Measurements from ENCODE around the gene MYO7B.

The MYO7B gene

DNA sequence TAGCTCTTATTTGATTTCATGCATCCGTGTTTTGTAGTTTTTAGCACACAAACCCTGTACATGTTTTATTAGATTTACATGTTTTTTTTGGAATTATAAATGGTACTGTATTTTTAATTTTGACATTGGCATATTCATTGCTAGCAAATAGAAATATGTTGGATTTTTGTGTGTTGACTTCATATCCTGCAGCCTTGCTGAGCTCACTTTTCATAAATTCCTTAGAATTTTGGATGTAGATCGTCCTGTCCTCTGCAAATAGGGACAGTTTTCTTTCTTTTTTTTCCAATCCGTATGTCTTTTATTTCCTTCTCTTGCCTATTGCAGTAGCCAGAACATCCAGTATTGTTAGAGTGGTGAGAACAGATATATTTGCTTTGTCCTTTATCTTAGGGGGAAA lies 63.7 kb downstream of the MYO7B start:
- Histone ChIP-seq H3K9ac (ENCODE audit: low read length) (no peak overlapping the region), H4K20me1 (ENCODE audit: insufficient read depth, low read length) (no peaks in the 10 kb centered on the region), H3K36me3 (ENCODE audit: insufficient read depth, low read length) (no peaks in the 10 kb centered on the region), H3F3A (ENCODE audit: insufficient read depth, low read length) (no peaks in the 10 kb centered on the region), H3K27ac (ENCODE audit: low read depth, low read length, poor library complexity, severe bottlenecking) (no peak overlapping the region), H3K79me2 (ENCODE audit: insufficient read depth, low read length) (no peaks in the 10 kb centered on the region), H3K4me3 (ENCODE audit: low read depth, low read length, poor library complexity, severe bottlenecking) (no peak overlapping the region), H3K9me3 (ENCODE audit: low read length) (peaks cover 5% of the 10 kb centered on the region; the same call in 1 of the 2 replicates), H3K9me2 (ENCODE audit: low read depth, low read length) (no peaks in the 10 kb centered on the region), H2AFZ (ENCODE audit: low read length) (no peak overlapping the region), H3K4me1 (ENCODE audit: insufficient read depth, low read length, severe bottlenecking) (no peaks in the 10 kb centered on the region), H3K4me2 (ENCODE audit: low read length) (no peak overlapping the region), H3K27me3 (ENCODE audit: insufficient read depth, low read length) (peaks cover 8% of the 10 kb centered on the region; the same call in 1 of the 2 replicates)
- TF ChIP-seq, protein P1, sequence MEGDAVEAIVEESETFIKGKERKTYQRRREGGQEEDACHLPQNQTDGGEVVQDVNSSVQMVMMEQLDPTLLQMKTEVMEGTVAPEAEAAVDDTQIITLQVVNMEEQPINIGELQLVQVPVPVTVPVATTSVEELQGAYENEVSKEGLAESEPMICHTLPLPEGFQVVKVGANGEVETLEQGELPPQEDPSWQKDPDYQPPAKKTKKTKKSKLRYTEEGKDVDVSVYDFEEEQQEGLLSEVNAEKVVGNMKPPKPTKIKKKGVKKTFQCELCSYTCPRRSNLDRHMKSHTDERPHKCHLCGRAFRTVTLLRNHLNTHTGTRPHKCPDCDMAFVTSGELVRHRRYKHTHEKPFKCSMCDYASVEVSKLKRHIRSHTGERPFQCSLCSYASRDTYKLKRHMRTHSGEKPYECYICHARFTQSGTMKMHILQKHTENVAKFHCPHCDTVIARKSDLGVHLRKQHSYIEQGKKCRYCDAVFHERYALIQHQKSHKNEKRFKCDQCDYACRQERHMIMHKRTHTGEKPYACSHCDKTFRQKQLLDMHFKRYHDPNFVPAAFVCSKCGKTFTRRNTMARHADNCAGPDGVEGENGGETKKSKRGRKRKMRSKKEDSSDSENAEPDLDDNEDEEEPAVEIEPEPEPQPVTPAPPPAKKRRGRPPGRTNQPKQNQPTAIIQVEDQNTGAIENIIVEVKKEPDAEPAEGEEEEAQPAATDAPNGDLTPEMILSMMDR (IDR thresholded peaks at IDR 0.05; ENCODE audit: low read length), result no peak
- no peak for TF ChIP-seq EZH2 (IDR thresholded peaks at IDR 0.05; ENCODE audit: borderline replicate concordance, low read length)

DNA sequence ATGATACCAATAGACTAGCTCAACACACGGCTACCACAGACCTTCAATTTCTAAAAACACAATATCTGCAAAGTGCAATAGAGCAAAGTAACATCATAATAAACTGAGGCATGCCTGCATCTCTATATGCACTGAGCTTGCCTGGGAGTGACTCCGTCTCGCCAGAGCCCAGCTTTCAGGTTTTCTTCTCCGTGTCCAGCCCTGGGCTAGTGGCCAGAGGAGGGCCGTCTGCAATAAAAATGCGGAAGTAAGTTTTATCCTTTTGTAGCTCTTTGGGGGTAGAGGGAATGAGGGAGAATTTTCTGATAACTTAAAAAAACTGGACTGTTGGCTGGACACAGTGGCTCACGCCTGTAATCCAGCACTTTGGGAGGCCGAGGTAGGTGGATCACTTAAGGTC lies 69.5 kb downstream of the MYO7B start:
- no peaks in the 10 kb centered on the region for H3K36me3 ChIP-seq (ENCODE audit: insufficient read depth, low read length)
- peaks cover 16% of the 10 kb centered on the region; the same call in 1 of the 2 replicates for H3K27me3 ChIP-seq (ENCODE audit: insufficient read depth, low read length)
- no peaks in the 10 kb centered on the region for H3K9me2 ChIP-seq (ENCODE audit: low read depth, low read length)
- no peak overlapping the region for H2AFZ ChIP-seq (ENCODE audit: low read length)
- no peak for TF ChIP-seq EZH2 (IDR thresholded peaks at IDR 0.05; ENCODE audit: borderline replicate concordance, low read length)
- TF ChIP-seq, protein P1 (IDR thresholded peaks at IDR 0.05; ENCODE audit: low read length), result no peak
- no peaks in the 10 kb centered on the region for H3F3A ChIP-seq (ENCODE audit: insufficient read depth, low read length)
- no peak overlapping the region for H3K4me2 ChIP-seq (ENCODE audit: low read length)
- no peaks in the 10 kb centered on the region for H3K79me2 ChIP-seq (ENCODE audit: insufficient read depth, low read length)
- H3K9me3 ChIP-seq (ENCODE audit: low read length), result peaks cover 5% of the 10 kb centered on the region; the same call in 1 of the 2 replicates
- H3K27ac ChIP-seq (ENCODE audit: low read depth, low read length, poor library complexity, severe bottlenecking), result no peak overlapping the region
- no peaks in the 10 kb centered on the region for H4K20me1 ChIP-seq (ENCODE audit: insufficient read depth, low read length)
- H3K4me3 ChIP-seq (ENCODE audit: low read depth, low read length, poor library complexity, severe bottlenecking), result no peak overlapping the region
- no peaks in the 10 kb centered on the region for H3K4me1 ChIP-seq (ENCODE audit: insufficient read depth, low read length, severe bottlenecking)
- H3K9ac ChIP-seq (ENCODE audit: low read length), result no peak overlapping the region

DNA sequence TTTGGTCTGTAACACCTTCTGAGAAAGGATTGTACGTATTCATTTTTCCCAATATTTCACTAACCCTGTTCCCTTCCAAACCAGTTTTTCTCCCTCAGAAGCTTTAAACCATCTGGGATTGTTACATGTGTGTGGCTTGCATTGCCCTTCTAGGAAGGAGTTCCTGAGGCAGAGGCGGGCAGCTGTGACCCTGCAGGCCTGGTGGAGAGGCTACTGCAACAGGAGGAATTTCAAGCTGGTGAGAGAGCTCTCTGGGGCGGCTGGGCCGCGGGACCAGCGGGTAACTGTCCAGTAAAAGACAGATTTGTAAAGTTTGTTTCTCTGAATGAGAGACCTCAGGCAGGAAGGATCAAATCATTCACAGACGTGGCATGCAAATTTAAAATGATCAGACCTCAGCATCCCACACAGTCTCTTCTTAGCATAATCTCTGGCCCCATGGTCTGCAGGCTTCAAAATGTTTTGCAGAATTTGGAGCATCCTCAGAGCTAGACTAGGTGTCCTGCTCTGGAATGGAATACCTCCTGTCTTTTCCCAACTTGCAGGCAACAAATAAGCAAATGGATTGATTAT lies 70.3 kb downstream of the MYO7B start:
- Histone ChIP-seq H3K9me2 (ENCODE audit: low read depth, low read length) (no peaks in the 10 kb centered on the region), H3K27ac (ENCODE audit: low read depth, low read length, poor library complexity, severe bottlenecking) (no peak overlapping the region), H4K20me1 (ENCODE audit: insufficient read depth, low read length) (no peaks in the 10 kb centered on the region), H2AFZ (ENCODE audit: low read length) (no peak overlapping the region), H3K4me2 (ENCODE audit: low read length) (no peak overlapping the region), H3K36me3 (ENCODE audit: insufficient read depth, low read length) (no peaks in the 10 kb centered on the region), H3F3A (ENCODE audit: insufficient read depth, low read length) (no peaks in the 10 kb centered on the region), H3K9me3 (ENCODE audit: low read length) (peaks cover 5% of the 10 kb centered on the region; the same call in 1 of the 2 replicates), H3K4me3 (ENCODE audit: low read depth, low read length, poor library complexity, severe bottlenecking) (no peak overlapping the region), H3K79me2 (ENCODE audit: insufficient read depth, low read length) (no peaks in the 10 kb centered on the region), H3K27me3 (ENCODE audit: insufficient read depth, low read length) (peaks cover 18% of the 10 kb centered on the region; the same call in 1 of the 2 replicates), H3K9ac (ENCODE audit: low read length) (no peak overlapping the region), H3K4me1 (ENCODE audit: insufficient read depth, low read length, severe bottlenecking) (no peaks in the 10 kb centered on the region)
- TF ChIP-seq EZH2 (IDR thresholded peaks at IDR 0.05; ENCODE audit: borderline replicate concordance, low read length), result no peak
- TF ChIP-seq, protein P1 (IDR thresholded peaks at IDR 0.05; ENCODE audit: low read length), result no peak

Data from OCI-LY1 (cell line).